Neuronal stem cell (in vitro differentiated cells): Measurements from ENCODE around the gene RDX.

ENCODE experiments used
- DNase-seq: peaks from one replicate; pipeline ENCODE4 v3.0.0-alpha.2; 2013; ENCODE audit warnings: low spot score
- H2AFZ ChIP-seq: one replicate; pipeline ENCODE4 v1.6.1; 2013; ENCODE audit warnings: mild to moderate bottlenecking, low read length, inconsistent platforms
- H2AK5ac ChIP-seq: 2 replicates; pipeline ENCODE4 v1.6.1; 2013; ENCODE audit warnings: low read depth, mild to moderate bottlenecking, inconsistent platforms, low read length, moderate library complexity, mixed read lengths
- H2BK120ac ChIP-seq: 2 replicates; pipeline ENCODE4 v1.6.1; 2013; ENCODE audit warnings: low read depth, mild to moderate bottlenecking, inconsistent platforms, low read length, moderate library complexity, mixed read lengths
- H2BK12ac ChIP-seq: one replicate; pipeline ENCODE4 v1.6.1; 2013; ENCODE audit warnings: low read length, inconsistent platforms
- H2BK15ac ChIP-seq: 2 replicates; pipeline ENCODE4 v1.6.1; 2013; ENCODE audit warnings: mild to moderate bottlenecking, low read length, inconsistent platforms, mixed read lengths
- H2BK5ac ChIP-seq: one replicate; pipeline ENCODE4 v1.6.1; 2013; ENCODE audit warnings: inconsistent platforms, mild to moderate bottlenecking, low read length, moderate library complexity
- H3K14ac ChIP-seq: one replicate; pipeline ENCODE4 v1.6.1; 2013; ENCODE audit warnings: low read length, inconsistent platforms
- H3K18ac ChIP-seq: 2 replicates; pipeline ENCODE4 v1.6.1; 2013; ENCODE audit warnings: low read length, inconsistent platforms
- H3K23ac ChIP-seq: 2 replicates; pipeline ENCODE4 v1.6.1; 2013; ENCODE audit warnings: low read depth, mild to moderate bottlenecking, mixed read lengths, low read length, inconsistent platforms; ENCODE audit not compliant: poor library complexity
- H3K27ac ChIP-seq: replicated peaks from 3 replicates; pipeline ENCODE4 v1.5.1; 2013; ENCODE audit warnings: low read length, inconsistent platforms
- H3K27me3 ChIP-seq, 3 experiments: 2 replicates each; pipeline ENCODE4 v1.6.1; 2013; ENCODE audit warnings: low read length in 3 of 3, mild to moderate bottlenecking in 2 of 3, inconsistent platforms in 1 of 3, low read depth in 1 of 3, mixed read lengths in 1 of 3, moderate library complexity in 1 of 3; ENCODE audit not compliant: control insufficient read depth in 3 of 3, insufficient read depth in 3 of 3
- H3K36me3 ChIP-seq, 2 donors: replicated peaks in 1 of 2; 2 replicates each; pipeline ENCODE4 v1.6.1; 2013; ENCODE audit warnings: low read length in 2 of 2; ENCODE audit not compliant: control insufficient read depth in 2 of 2, insufficient read depth in 2 of 2
- H3K4ac ChIP-seq: 2 replicates; pipeline ENCODE4 v1.6.1; 2013; ENCODE audit warnings: inconsistent platforms, mild to moderate bottlenecking, low read length, moderate library complexity
- H3K4me1 ChIP-seq, 2 donors: 1 replicate in 1 of 2; 2 replicates in 1 of 2; pipeline ENCODE4 v1.6.1; 2013; ENCODE audit warnings: low read length in 2 of 2, low read depth in 1 of 2; ENCODE audit not compliant: control insufficient read depth in 2 of 2, insufficient read depth in 1 of 2
- H3K4me2 ChIP-seq: one replicate; pipeline ENCODE4 v1.6.1; 2013; ENCODE audit warnings: mild to moderate bottlenecking, low read length, inconsistent platforms; ENCODE audit not compliant: insufficient read depth, poor library complexity, severe bottlenecking
- H3K4me3 ChIP-seq, 2 donors: 2 replicates each; pipeline ENCODE4 v1.5.1; 2013; ENCODE audit warnings: low read length in 2 of 2, mild to moderate bottlenecking in 2 of 2, inconsistent platforms in 1 of 2, moderate library complexity in 1 of 2
- H3K79me1 ChIP-seq: one replicate; pipeline ENCODE4 v1.6.1; 2013; ENCODE audit warnings: low read depth, mild to moderate bottlenecking, inconsistent platforms, low read length, moderate library complexity
- H3K9ac ChIP-seq: one replicate; pipeline ENCODE4 v1.6.1; 2013; ENCODE audit warnings: mild to moderate bottlenecking, low read depth, low read length, inconsistent platforms; ENCODE audit not compliant: poor library complexity
- H3K9me3 ChIP-seq, 2 donors: replicated peaks in 1 of 2; 2 replicates each; pipeline versions ENCODE3 to v1.6.1; 2013; ENCODE audit warnings: low read length in 2 of 2, mild to moderate bottlenecking in 2 of 2, inconsistent platforms in 1 of 2, low read depth in 1 of 2, mixed read lengths in 1 of 2, moderate library complexity in 1 of 2; ENCODE audit not compliant: control insufficient read depth in 2 of 2, insufficient read depth in 1 of 2
- H4K8ac ChIP-seq: one replicate; pipeline ENCODE4 v1.6.1; 2013; ENCODE audit warnings: low read depth, mild to moderate bottlenecking, inconsistent platforms, low read length, moderate library complexity
- H4K91ac ChIP-seq: one replicate; pipeline ENCODE4 v1.6.1; 2013; ENCODE audit warnings: low read length, low read depth, mild to moderate bottlenecking, inconsistent platforms; ENCODE audit not compliant: poor library complexity
- WGBS, 2 donors: extraction: QIAGEN DNeasy Blood & Tissue Kit; methylation state at CpG; one replicate each; pipeline ENCODE4 v1.1.7; 2013; ENCODE audit warnings: missing lambda C conversion rate in 2 of 2, mixed read lengths in 1 of 2; ENCODE audit not compliant: insufficient read length in 2 of 2, insufficient replicate concordance in 1 of 2; ENCODE audit errors: extremely low coverage in 2 of 2; 5-methylcytosine and 5-hydroxymethylcytosine counted together

The RDX gene

DNA sequence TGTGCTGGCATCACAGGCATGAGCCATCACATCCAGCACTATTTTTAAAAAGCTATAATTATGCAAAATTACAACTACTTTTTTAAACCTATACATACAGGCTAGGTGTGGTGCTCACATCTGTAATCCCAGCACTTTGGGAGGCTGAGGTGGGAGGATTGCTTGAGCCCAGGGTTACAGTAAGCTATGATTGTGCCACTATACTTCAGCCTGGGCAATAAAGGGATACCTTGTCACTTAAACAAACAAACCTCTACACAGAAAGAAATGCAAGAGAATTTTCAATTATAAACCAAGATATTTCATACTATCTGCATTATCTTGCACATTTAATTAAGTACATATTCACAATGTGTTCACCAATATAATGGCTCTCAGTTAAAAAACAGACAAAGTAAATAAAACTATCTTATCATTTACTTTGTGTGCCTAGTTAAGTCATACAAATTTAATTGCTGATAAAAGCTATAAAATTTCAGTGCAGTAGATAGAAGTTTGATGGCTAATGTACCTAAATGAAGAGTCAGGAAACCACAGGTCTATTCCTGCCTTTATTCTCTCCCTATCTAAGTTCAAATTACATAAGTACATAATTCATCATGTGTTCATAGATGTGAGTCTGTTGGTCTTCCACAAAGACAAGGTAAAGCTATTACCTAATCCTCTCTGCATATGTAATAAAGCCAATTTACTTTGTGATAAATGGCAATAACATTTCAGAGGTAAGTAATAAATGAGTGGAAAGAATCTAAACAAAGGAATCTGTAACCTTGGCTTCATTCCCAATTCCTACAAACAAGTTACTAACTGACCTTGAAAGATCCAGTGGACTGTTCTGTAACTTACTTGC lies 9.0 kb upstream of the RDX start:
- Histone ChIP-seq H4K8ac (no peak overlapping the region), H3K4me3 (no peak overlapping the region), H2BK120ac (no peak overlapping the region), H3K4ac (no peak overlapping the region), H3K4me1 (no peaks in the 10 kb centered on the region), H4K91ac (no peak overlapping the region), H2AK5ac (no peak overlapping the region), H3K14ac (no peak overlapping the region), H2BK5ac (no peak overlapping the region), H3K23ac (no peak overlapping the region), H3K18ac (no peak overlapping the region), H2BK15ac (no peak overlapping the region), H3K36me3 (no peaks in the 10 kb centered on the region), H3K9me3 (peaks cover 0 to 2% of the 10 kb centered on the region in 2 donors), H3K27me3 (no peaks in the 10 kb centered on the region), H2AFZ (no peak overlapping the region), H3K9ac (no peak overlapping the region), H3K79me1 (peaks cover 1% of the 10 kb centered on the region), H3K27ac (no peak overlapping the region), H3K4me2 (no peak overlapping the region), H2BK12ac (no peak overlapping the region)
- DNase-seq: no peak

DNA sequence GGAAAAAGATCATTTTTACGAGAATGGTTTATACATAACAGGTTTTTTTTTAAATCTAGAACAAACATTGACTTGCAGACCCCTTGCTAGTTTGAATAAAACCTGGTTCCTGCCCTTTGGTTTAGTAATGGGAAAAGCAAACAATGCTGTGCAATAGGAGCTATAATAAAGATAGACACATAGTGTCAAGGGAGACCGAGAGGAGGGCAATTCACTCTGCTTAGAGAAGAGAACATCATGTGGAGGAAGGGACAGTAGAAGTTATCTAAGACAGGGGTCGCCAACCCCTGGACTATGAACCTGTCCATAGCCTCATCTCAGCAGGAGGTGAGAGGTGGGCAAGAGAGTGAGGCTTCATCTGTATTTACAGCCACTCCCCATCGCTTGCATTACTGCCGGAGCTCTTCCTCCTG lies 7.0 kb upstream of the RDX start:
- H3K14ac ChIP-seq: no peak overlapping the region
- no peak overlapping the region for H2BK5ac ChIP-seq
- no peak for DNase-seq
- H3K36me3 ChIP-seq: no peaks in the 10 kb centered on the region
- H3K4me2 ChIP-seq: no peak overlapping the region
- no CpG with 5 or more reads among the region's 5 CpGs for WGBS, 2 donors
- no peaks in the 10 kb centered on the region for H3K27me3 ChIP-seq
- H3K9ac ChIP-seq: no peak overlapping the region
- no peak overlapping the region for H3K4me3 ChIP-seq
- H2AK5ac ChIP-seq: no peak overlapping the region
- H2BK120ac ChIP-seq: no peak overlapping the region
- no peak overlapping the region for H3K4ac ChIP-seq
- peaks cover 0 to 2% of the 10 kb centered on the region in 2 donors for H3K4me1 ChIP-seq
- H3K23ac ChIP-seq: no peak overlapping the region
- H4K8ac ChIP-seq: no peak overlapping the region
- peaks cover 1% of the 10 kb centered on the region for H3K79me1 ChIP-seq
- peaks cover 0 to 2% of the 10 kb centered on the region in 2 donors for H3K9me3 ChIP-seq
- no peak overlapping the region for H3K18ac ChIP-seq
- H3K27ac ChIP-seq: no peak overlapping the region
- no peak overlapping the region for H2AFZ ChIP-seq
- H4K91ac ChIP-seq: no peak overlapping the region
- no peak overlapping the region for H2BK15ac ChIP-seq
- H2BK12ac ChIP-seq: no peak overlapping the region

DNA sequence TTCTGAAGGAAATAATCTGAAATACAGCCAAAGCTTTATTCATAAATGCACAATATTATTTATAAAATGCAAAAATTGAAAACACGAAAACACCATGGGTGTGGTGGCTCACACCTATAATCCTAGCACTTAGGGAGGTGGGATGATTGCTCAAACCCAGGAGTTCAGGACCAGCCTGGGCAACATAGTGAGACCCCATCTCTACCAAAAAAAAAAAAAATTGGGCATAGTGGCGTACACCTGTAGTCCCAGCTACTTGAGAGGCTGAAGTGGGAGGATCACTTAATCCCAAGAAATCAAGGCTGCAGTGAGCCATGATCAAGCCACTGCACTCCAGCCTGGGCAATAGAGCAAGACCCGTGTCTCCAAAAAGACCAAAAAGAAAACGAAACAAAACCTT lies 5.2 kb upstream of the RDX start:
- no CpG with 5 or more reads among the region's 4 CpGs for WGBS, 2 donors
- Histone ChIP-seq H3K4me2 (no peak overlapping the region), H2BK12ac (no peak overlapping the region), H3K4me3 (no peak overlapping the region), H4K91ac (no peak overlapping the region), H2AK5ac (no peak overlapping the region), H3K18ac (no peak overlapping the region), H3K4ac (no peak overlapping the region), H3K9me3 (peaks cover 0 to 2% of the 10 kb centered on the region in 2 donors), H2BK15ac (no peak overlapping the region), H3K9ac (no peak overlapping the region), H3K23ac (no peak overlapping the region), H2AFZ (no peak overlapping the region), H3K79me1 (peaks cover 1% of the 10 kb centered on the region), H3K36me3 (no peaks in the 10 kb centered on the region), H3K14ac (no peak overlapping the region), H2BK5ac (no peak overlapping the region), H3K27ac (no peak overlapping the region), H2BK120ac (no peak overlapping the region), H3K4me1 (peaks cover 5 to 8% of the 10 kb centered on the region in 2 donors), H4K8ac (no peak overlapping the region), H3K27me3 (no peaks in the 10 kb centered on the region)
- DNase-seq: no peak

DNA sequence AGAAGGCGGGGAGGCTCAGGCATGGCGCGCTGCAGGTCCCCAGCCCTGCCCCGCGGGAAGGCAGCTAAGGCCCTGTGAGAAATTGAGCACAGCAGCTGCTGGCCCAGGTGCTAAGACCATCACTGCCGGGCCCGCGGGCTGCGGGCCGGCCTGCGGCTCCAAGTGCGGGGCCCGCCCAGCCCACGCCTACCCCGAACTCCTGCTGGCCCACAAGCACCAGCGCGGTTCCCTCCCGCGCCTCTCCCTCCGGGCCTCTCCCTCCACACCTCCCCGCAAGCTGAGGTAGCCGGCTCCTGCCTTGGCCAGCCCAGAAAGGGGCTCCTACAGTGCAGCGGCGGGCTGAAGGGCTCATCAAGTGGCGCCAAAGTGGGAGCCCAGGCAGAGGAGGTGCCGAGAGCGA lies 4.6 kb upstream of the RDX start:
- no peak overlapping the region for H3K23ac ChIP-seq
- no peak overlapping the region for H2BK15ac ChIP-seq
- no peak overlapping the region for H2AFZ ChIP-seq
- H2BK5ac ChIP-seq: no peak overlapping the region
- peaks cover 1% of the 10 kb centered on the region for H3K79me1 ChIP-seq
- peaks cover 5 to 8% of the 10 kb centered on the region in 2 donors for H3K4me1 ChIP-seq
- H3K9me3 ChIP-seq: peaks cover 0 to 2% of the 10 kb centered on the region in 2 donors
- no peak overlapping the region for H2BK12ac ChIP-seq
- no peak overlapping the region for H4K91ac ChIP-seq
- H3K27ac ChIP-seq: no peak overlapping the region
- H3K14ac ChIP-seq: no peak overlapping the region
- WGBS, 2 donors: no CpG with 5 or more reads among the region's 27 CpGs
- no peak overlapping the region for H4K8ac ChIP-seq
- H2AK5ac ChIP-seq: no peak overlapping the region
- H3K4ac ChIP-seq: no peak overlapping the region
- DNase-seq: no peak
- no peak overlapping the region for H3K4me3 ChIP-seq
- H3K9ac ChIP-seq: no peak overlapping the region
- no peak overlapping the region for H3K18ac ChIP-seq
- H3K4me2 ChIP-seq: no peak overlapping the region
- H3K36me3 ChIP-seq: no peaks in the 10 kb centered on the region
- H3K27me3 ChIP-seq: no peaks in the 10 kb centered on the region
- H2BK120ac ChIP-seq: no peak overlapping the region
